Transverse colon (tissue), 4 donors: ENCODE data around the gene LMBR1L. TPM values are rescaled to one million over a fixed set of nuclear protein-coding genes. Genes with fewer than 3 reads are reported as not detected.
"Not testable (repeated sequence)": the region's sequence is repeated elsewhere in the genome, so short reads cannot be mapped to it uniquely, and the experiment has no call there.

Source experiments
- DNase-seq: peaks from one replicate; pipeline ENCODE4 v3.0.0-alpha.2; 2019
- H3K27ac ChIP-seq, 4 donors: fragments of 200-600 bp; sonication (generic); 2 replicates each; pipeline ENCODE4 v1.5.1; 2016 to 2018; ENCODE audit warnings: inconsistent platforms in 4 of 4
- H3K27me3 ChIP-seq: fragments of 200-600 bp; sonication (generic); 2 replicates; pipeline ENCODE4 v1.5.1; 2017; ENCODE audit warnings: inconsistent platforms
- H3K36me3 ChIP-seq, 4 donors: fragments of 200-600 bp; sonication (generic); 2 replicates each; pipeline ENCODE4 v1.5.1; 2017 to 2019; ENCODE audit warnings: inconsistent platforms in 4 of 4
- H3K4me1 ChIP-seq, 4 donors: fragments of 200-600 bp; sonication (generic); 2 replicates each; pipeline ENCODE4 v1.5.1; 2017 to 2020; ENCODE audit warnings: inconsistent platforms in 4 of 4
- H3K4me3 ChIP-seq, 4 donors: fragments of 200-600 bp; sonication (generic); 1 replicate in 1 of 4; 2 replicates in 3 of 4; pipeline versions ENCODE4 v1.5.1 to v1.6.1; 2017 to 2019; ENCODE audit warnings: inconsistent platforms in 4 of 4
- H3K9me3 ChIP-seq, 2 donors: fragments of 200-600 bp; sonication (generic); 2 replicates each; pipeline ENCODE4 v1.5.1; 2017 to 2019; ENCODE audit warnings: inconsistent platforms in 2 of 2
- POLR2A ChIP-seq: fragments of 450-650 bp; IDR thresholded peaks from one replicate; pipeline ENCODE4 v1.6.1; 2016; ENCODE audit warnings: antibody characterized with exemption, mild to moderate bottlenecking, moderate library complexity
- POLR2AphosphoS5 ChIP-seq, 3 donors: sonication (generic); formaldehyde crosslinking; IDR thresholded peaks; one replicate each; pipeline ENCODE4 v1.6.1; 2016; ENCODE audit warnings: antibody characterized with exemption in 3 of 3
- WGBS, 2 donors: methylation state at CpG; one replicate each; pipeline ENCODE4 v1.1.5; 2018; ENCODE audit warnings: low coverage in 1 of 2; 5-methylcytosine and 5-hydroxymethylcytosine counted together
- in situ Hi-C, 4 donors: fragments of 200-750 bp; cut with MboI; loops; one replicate each; pipeline versions ENCODE4 v1.15.0 to v1.15.1; 2017; ENCODE audit warnings: low sequenced_read_pairs in 3 of 4, low pct_ligation_motif_present in 1 of 4, low pct_unique_long_range_greater_than_20kb in 1 of 4
- intact Hi-C: fragments of 100-400 bp; cut with DNase I; formaldehyde crosslinking; loops from one replicate; pipeline ENCODE4 v1.15.1; 2023; ENCODE audit warnings: low total_unique reads
- total RNA-seq, 4 donors: library from RNA; depleted of rRNA; stranded (reverse); fragments of >200 nt; gene quantifications; one replicate each; pipeline ENCODE4 v1.1.0, GENCODE V29; 2016
- TF ChIP-seq, protein P1 (sequence below), 5 experiments: fragments of 200-600 bp in 3 of 5; fragments of 450-650 bp in 2 of 5; sonication (generic) in 3 of 5; IDR thresholded peaks; 1 replicate in 2 of 5; 2 replicates in 3 of 5; pipeline ENCODE4 v1.5.1; 2016 to 2017; ENCODE audit warnings: antibody characterized with exemption in 5 of 5, inconsistent platforms in 3 of 5, mild to moderate bottlenecking in 2 of 5, moderate library complexity in 1 of 5

The LMBR1L gene
- total RNA-seq, 4 donors from 2014 or later = 72.6 to 125 (median 82.1) TPM

DNA sequence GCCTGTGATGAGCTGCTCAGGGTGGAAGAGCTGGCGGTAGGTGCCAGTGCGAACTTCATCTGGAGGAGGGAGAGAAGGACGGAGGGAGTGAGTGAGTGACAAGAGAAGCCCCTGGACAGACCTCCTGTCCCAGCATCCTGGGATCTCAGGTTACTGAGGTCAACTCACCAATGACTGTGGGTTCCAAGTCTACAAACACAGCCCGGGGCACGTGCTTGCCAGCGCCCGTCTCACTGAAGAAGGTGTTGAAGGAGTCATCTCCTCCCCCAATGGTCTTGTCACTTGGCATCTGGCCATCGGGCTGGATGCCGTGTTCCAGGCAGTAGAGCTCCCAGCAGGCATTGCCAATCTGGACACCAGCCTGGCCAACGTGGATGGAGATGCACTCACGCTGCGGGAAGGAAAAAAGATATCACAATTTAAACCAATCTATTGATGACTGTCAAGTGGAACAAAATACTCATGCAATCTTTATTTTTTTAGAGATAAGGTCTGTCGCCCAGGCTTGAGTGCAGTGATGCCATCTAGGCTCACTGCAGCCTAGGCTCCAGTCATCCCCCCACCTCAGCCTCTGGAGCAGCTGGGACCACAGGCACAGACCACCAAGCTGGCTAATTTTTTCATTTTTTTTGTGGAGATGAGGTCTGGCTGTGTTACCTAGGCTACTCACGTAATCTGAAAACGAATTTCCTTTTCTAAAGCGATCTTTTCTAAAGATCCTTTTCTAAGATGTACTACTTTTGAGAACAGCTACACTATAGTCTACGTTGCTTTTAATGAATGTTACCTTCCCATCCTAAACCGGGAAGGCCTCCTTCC is 18.9 kb upstream of the LMBR1L start:
- no peak for DNase-seq
- Histone ChIP-seq H3K4me3 (peak overlapping the region in 3 of 4 donors; percentile 84 to 94 (median 90)), H3K9me3 (no peaks in the 10 kb centered on the region), H3K4me1 (peaks cover 11 to 33% (median 19%) of the 10 kb centered on the region in 4 donors), H3K36me3 (peaks cover 0 to 18% (median 5%) of the 10 kb centered on the region in 4 donors), H3K27ac (peak overlapping the region; percentile 98 to 100 (median 100)), H3K27me3 (no peaks in the 10 kb centered on the region)
- intact Hi-C loops = loop anchor here (5.0 to 10.0 kb wide), 2 partner anchors 58 to 65 kb away; partner anchors contain the start of genes KMT2D, RHEBL1 and TUBA1A
- WGBS, 2 donors = 13 to 43% methylated on average over 6 to 18 of the region's 18 CpGs
- in situ Hi-C loops = loop anchor here in 1 of 4 donors (10.0 kb wide), 1 partner anchor 65 kb away; the partner anchor contains the start of genes KMT2D and RHEBL1
- TF ChIP-seq POLR2AphosphoS5 (IDR thresholded peaks at IDR 0.05) = no peak
- TF ChIP-seq, protein P1, sequence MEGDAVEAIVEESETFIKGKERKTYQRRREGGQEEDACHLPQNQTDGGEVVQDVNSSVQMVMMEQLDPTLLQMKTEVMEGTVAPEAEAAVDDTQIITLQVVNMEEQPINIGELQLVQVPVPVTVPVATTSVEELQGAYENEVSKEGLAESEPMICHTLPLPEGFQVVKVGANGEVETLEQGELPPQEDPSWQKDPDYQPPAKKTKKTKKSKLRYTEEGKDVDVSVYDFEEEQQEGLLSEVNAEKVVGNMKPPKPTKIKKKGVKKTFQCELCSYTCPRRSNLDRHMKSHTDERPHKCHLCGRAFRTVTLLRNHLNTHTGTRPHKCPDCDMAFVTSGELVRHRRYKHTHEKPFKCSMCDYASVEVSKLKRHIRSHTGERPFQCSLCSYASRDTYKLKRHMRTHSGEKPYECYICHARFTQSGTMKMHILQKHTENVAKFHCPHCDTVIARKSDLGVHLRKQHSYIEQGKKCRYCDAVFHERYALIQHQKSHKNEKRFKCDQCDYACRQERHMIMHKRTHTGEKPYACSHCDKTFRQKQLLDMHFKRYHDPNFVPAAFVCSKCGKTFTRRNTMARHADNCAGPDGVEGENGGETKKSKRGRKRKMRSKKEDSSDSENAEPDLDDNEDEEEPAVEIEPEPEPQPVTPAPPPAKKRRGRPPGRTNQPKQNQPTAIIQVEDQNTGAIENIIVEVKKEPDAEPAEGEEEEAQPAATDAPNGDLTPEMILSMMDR (IDR thresholded peaks at IDR 0.05) = no peak
- no peak for TF ChIP-seq POLR2A

DNA sequence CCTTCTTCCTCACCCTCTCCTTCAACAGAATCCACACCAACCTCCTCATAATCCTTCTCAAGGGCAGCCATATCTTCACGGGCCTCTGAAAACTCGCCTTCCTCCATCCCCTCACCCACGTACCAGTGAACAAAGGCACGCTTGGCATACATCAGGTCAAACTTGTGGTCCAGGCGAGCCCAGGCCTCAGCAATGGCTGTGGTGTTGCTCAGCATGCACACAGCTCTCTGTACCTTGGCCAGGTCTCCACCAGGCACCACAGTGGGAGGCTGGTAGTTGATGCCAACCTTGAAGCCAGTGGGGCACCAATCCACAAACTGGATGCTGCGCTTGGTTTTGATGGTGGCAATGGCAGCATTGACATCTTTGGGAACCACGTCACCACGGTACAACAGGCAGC is 17.3 kb upstream of the LMBR1L start:
- Histone ChIP-seq H3K36me3 (peaks cover 0 to 18% (median 5%) of the 10 kb centered on the region in 4 donors), H3K4me1 (peaks cover 11 to 26% (median 19%) of the 10 kb centered on the region in 4 donors)
- H3K4me3 ChIP-seq, H3K27ac ChIP-seq, H3K9me3 ChIP-seq, H3K27me3 ChIP-seq, DNase-seq: not testable (repeated sequence)
- intact Hi-C loops = loop anchor here (10.0 kb wide), 1 partner anchor 63 kb away; the partner anchor contains the start of genes KMT2D and RHEBL1
- 78% methylated on average over 2 of the region's 8 CpGs; no CpG with 5 or more reads in 1 of the 2 donors for WGBS, 2 donors
- in situ Hi-C loops = loop anchor here in 1 of 4 donors (10.0 kb wide), 1 partner anchor 63 kb away; the partner anchor contains the start of genes KMT2D and RHEBL1

DNA sequence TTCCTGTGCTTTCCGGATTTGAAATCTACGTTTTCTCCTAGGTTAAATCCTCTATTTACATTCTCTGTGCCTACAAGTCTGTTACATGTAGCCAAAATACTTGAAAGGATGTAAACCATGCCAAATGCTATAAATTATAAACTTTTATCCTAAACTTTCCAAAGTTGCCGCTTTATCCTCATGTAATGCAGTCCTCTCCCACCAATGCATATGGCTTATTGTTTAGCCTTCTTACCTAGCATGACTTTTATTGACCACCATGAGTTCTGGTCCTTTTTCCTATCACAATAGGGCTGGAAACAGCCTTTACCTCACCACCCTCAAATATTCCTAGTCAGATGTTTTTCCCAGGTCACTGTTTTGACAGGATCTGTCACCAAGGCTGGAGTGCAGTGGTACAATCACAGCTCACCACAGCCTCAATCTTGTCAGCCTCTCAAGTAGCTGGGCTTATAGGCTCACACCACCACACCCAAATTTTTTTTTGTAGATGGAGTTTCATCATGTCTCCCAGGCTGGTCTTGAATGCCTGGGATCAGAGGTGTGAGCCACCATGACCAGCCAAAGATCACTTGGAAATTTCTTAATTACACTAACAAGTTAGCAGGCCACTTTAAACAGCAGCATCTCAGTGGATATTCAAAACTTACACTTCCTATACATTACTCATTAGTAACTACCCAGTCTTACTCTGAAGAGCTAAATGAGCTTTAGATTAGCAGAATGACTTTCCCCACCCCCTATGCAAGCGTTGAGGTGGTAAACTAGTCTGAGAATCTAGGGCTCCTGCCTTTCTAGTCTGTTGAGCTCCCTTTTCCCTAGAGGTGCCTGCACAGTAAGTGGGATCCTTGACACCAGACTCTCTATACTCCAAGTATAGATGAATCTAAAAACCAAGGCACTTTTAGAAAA is 16.5 kb upstream of the LMBR1L start:
- no peak overlapping the region for H3K4me3 ChIP-seq
- DNase-seq = no peak
- H3K4me1 ChIP-seq = peaks cover 9 to 18% (median 14%) of the 10 kb centered on the region in 4 donors
- no peak overlapping the region for H3K27ac ChIP-seq
- 57 to 64% methylated on average over 4 of the region's 4 CpGs for WGBS, 2 donors
- H3K9me3 ChIP-seq = no peaks in the 10 kb centered on the region
- in situ Hi-C loops (loop anchor here in 1 of 4 donors (10.0 kb wide), 1 partner anchor 62 kb away; the partner anchor contains the start of genes KMT2D and RHEBL1), intact Hi-C loops (loop anchor here (10.0 kb wide), 1 partner anchor 62 kb away; the partner anchor contains the start of genes KMT2D and RHEBL1)
- peaks cover 0 to 18% (median 5%) of the 10 kb centered on the region in 4 donors for H3K36me3 ChIP-seq
- TF ChIP-seq POLR2AphosphoS5 (IDR thresholded peaks at IDR 0.05) = no peak
- H3K27me3 ChIP-seq = no peaks in the 10 kb centered on the region

DNA sequence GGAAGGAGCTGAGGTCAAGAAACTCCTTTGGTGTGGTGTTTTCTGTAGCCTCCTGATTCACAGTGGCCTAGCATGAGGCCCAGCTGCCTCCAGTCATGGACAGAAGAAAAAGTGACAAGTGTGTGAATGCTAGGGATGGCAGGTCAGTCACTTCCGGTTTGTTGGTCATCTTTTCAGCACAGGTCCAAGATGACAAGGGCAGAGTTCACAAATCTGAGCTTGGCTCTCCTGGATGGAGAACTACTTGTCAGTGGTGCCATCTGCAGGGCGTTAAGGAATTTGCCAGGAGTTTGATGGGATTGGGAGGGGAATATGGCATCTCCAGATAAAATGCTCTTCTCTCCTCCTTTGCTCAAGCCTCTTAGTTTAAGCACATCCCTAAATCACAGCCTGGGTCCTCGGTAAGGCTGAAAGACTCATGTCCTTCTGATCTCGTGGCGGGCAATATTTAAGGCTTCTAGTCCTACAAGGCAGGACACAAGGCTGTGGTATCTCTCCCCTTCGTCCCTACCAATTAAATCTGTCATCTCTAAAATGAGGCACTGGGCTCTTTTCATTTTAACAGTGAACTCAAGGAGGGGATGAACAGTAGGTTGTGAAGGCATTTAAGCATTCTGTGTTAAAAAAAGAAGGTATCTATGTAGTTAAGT is 10.5 kb upstream of the LMBR1L start:
- Histone ChIP-seq H3K36me3 (no peaks in the 10 kb centered on the region), H3K27me3 (no peaks in the 10 kb centered on the region), H3K4me1 (no peaks in the 10 kb centered on the region), H3K27ac (no peak overlapping the region), H3K9me3 (no peaks in the 10 kb centered on the region), H3K4me3 (no peak overlapping the region)
- peak; percentile 58 for DNase-seq
- WGBS, 2 donors = 28 to 67% methylated on average over 1 to 6 of the region's 6 CpGs
- intact Hi-C loops (loop anchor here (5.0 to 10.0 kb wide), 2 partner anchors 34 to 56 kb away; partner anchors contain the start of genes KMT2D and RHEBL1), in situ Hi-C loops (loop anchor here in 2 of 4 donors (5.0 to 10.0 kb wide), 2 partner anchors 54 to 56 kb away; partner anchors contain the start of genes RHEBL1 (in 2 of the 2) and KMT2D (in 1 of the 2))
- no peak for TF ChIP-seq POLR2AphosphoS5 (IDR thresholded peaks at IDR 0.05)
- TF ChIP-seq, protein P1 (IDR thresholded peaks at IDR 0.05) = peak; percentile 45 to 71 (median 57)
